Measurements from ENCODE around the gene ATL3. TPM values are rescaled to one million over a fixed set of nuclear protein-coding genes. Genes with fewer than 3 reads are reported as not detected.

ATL3 gene
- total RNA-seq, 1 experiment from 2014 or later: 51.0 TPM

- CTCF ChIA-PET: interaction anchor here (0.6 kb wide), 1 partner anchor 104 kb away, joined by 6 read pairs; no protein-coding TSS in a partner anchor
- Histone ChIP-seq H3K9me3 (ENCODE audit: low read length) (no peaks in the 10 kb centered on the region), H4K20me1 (ENCODE audit: low read length) (peaks cover 4% of the 10 kb centered on the region; the same call in 1 of the 2 replicates), H3F3A (ENCODE audit: low read length, unreplicated experiment) (peaks cover 8% of the 10 kb centered on the region), H3K27me3 (ENCODE audit: low read length) (no peaks in the 10 kb centered on the region), H3K4me2 (ENCODE audit: low read length) (peak overlapping the region; percentile 57), H3K9me2 (replicated peaks; ENCODE audit: low read length) (no peaks in the 10 kb centered on the region), H3K9ac (ENCODE audit: low read length) (no peak overlapping the region), H3K4me3 (ENCODE audit: low read length) (no peak overlapping the region), H3K4me1 (ENCODE audit: insufficient read depth, low read length) (peaks cover 44% of the 10 kb centered on the region), H2AFZ (ENCODE audit: low read length) (no peak overlapping the region), H3K79me2 (ENCODE audit: low read length) (peaks cover 94% of the 10 kb centered on the region), H3K36me3 (ENCODE audit: low read depth, low read length) (peaks cover under 1% of the 10 kb centered on the region), H3K27ac (ENCODE audit: low read length) (peak overlapping the region; percentile 35)
- intact Hi-C loops (cut with micrococcal nuclease): no loop called here
- ATAC-seq (peak; percentile 53), DNase-seq (peak; percentile 86)
- no peak for TF ChIP-seq EZH2 (IDR thresholded peaks at IDR 0.05; ENCODE audit: low read length, unreplicated experiment)
- TF ChIP-seq, protein P1, sequence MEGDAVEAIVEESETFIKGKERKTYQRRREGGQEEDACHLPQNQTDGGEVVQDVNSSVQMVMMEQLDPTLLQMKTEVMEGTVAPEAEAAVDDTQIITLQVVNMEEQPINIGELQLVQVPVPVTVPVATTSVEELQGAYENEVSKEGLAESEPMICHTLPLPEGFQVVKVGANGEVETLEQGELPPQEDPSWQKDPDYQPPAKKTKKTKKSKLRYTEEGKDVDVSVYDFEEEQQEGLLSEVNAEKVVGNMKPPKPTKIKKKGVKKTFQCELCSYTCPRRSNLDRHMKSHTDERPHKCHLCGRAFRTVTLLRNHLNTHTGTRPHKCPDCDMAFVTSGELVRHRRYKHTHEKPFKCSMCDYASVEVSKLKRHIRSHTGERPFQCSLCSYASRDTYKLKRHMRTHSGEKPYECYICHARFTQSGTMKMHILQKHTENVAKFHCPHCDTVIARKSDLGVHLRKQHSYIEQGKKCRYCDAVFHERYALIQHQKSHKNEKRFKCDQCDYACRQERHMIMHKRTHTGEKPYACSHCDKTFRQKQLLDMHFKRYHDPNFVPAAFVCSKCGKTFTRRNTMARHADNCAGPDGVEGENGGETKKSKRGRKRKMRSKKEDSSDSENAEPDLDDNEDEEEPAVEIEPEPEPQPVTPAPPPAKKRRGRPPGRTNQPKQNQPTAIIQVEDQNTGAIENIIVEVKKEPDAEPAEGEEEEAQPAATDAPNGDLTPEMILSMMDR (conservative IDR thresholded peaks at IDR 0.05; ENCODE audit: low read depth, low read length): no peak
- no peak for TF ChIP-seq EZH2phosphoT487 (IDR thresholded peaks at IDR 0.05; ENCODE audit: borderline replicate concordance, low read length)
- no TSS peak for BruUV-seq (replicated peaks)
- POLR2A ChIA-PET (ENCODE audit: unreplicated experiment): no interaction called here
These were observed 7.4 kb downstream of the ATL3 start for GRCh38 chr11:63663809-63664208.

DNA sequence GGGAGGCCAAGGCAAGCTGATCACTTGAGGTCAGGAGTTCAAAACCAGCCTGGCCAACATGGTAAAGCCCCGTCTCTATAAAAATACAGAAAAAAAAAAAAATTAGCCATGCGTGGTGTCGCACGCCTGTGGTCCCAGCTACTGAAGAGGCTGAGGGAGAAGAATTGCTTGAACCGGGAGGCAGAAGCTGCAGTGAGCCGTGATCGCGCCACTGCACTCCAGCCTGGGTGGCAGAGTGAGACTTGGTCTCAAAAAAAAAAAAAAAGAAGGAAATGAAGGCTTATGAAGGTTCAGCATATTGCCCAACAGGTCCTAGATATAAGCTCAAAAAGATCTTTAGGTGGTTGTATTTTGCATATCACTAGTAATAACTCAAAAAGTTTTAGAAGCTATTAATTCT, 10.2 kb downstream of the ATL3 start:
- Histone ChIP-seq H3K27me3 (ENCODE audit: low read length) (no peaks in the 10 kb centered on the region), H3K36me3 (ENCODE audit: low read depth, low read length) (peaks cover 22% of the 10 kb centered on the region), H3K4me3 (ENCODE audit: low read length) (no peak overlapping the region), H3F3A (ENCODE audit: low read length, unreplicated experiment) (no peaks in the 10 kb centered on the region), H4K20me1 (ENCODE audit: low read length) (peaks cover 4% of the 10 kb centered on the region; the same call in 1 of the 2 replicates), H3K9me2 (replicated peaks; ENCODE audit: low read length) (no peaks in the 10 kb centered on the region), H2AFZ (ENCODE audit: low read length) (no peak overlapping the region), H3K27ac (ENCODE audit: low read length) (no peak overlapping the region), H3K4me2 (ENCODE audit: low read length) (no peak overlapping the region), H3K9ac (ENCODE audit: low read length) (no peak overlapping the region), H3K4me1 (ENCODE audit: insufficient read depth, low read length) (peaks cover 18% of the 10 kb centered on the region), H3K79me2 (ENCODE audit: low read length) (peaks cover 88% of the 10 kb centered on the region), H3K9me3 (ENCODE audit: low read length) (no peaks in the 10 kb centered on the region)
- DNase-seq: no peak
- no TSS peak for BruUV-seq (replicated peaks)
- intact Hi-C loops (cut with micrococcal nuclease): no loop called here
- ATAC-seq: no peak
- POLR2A ChIA-PET (ENCODE audit: unreplicated experiment): no interaction called here
- CTCF ChIA-PET: no interaction called here
- TF ChIP-seq, protein P1 (conservative IDR thresholded peaks at IDR 0.05; ENCODE audit: low read depth, low read length): no peak
- no peak for TF ChIP-seq EZH2 (IDR thresholded peaks at IDR 0.05; ENCODE audit: low read length, unreplicated experiment)
- no peak for TF ChIP-seq EZH2phosphoT487 (IDR thresholded peaks at IDR 0.05; ENCODE audit: borderline replicate concordance, low read length)

GRCh38 chr11:63652671-63653070, 18.5 kb downstream of the ATL3 start:
- H4K20me1 ChIP-seq (ENCODE audit: low read length): no peaks in the 10 kb centered on the region
- intact Hi-C loops (cut with micrococcal nuclease): no loop called here
- no peaks in the 10 kb centered on the region for H3K9me2 ChIP-seq (replicated peaks; ENCODE audit: low read length)
- no peaks in the 10 kb centered on the region for H3K27me3 ChIP-seq (ENCODE audit: low read length)
- TF ChIP-seq EZH2phosphoT487 (IDR thresholded peaks at IDR 0.05; ENCODE audit: borderline replicate concordance, low read length) (no peak), EZH2 (IDR thresholded peaks at IDR 0.05; ENCODE audit: low read length, unreplicated experiment) (no peak)
- TF ChIP-seq, protein P1 (conservative IDR thresholded peaks at IDR 0.05; ENCODE audit: low read depth, low read length): no peak
- no peak overlapping the region for H3K9ac ChIP-seq (ENCODE audit: low read length)
- H3K9me3 ChIP-seq (ENCODE audit: low read length): no peaks in the 10 kb centered on the region
- H2AFZ ChIP-seq (ENCODE audit: low read length): no peak overlapping the region
- ATAC-seq (no peak), DNase-seq (no peak)
- H3K4me2 ChIP-seq (ENCODE audit: low read length): no peak overlapping the region
- no peak overlapping the region for H3K27ac ChIP-seq (ENCODE audit: low read length)
- no peaks in the 10 kb centered on the region for H3K4me1 ChIP-seq (ENCODE audit: insufficient read depth, low read length)
- H3F3A ChIP-seq (ENCODE audit: low read length, unreplicated experiment): no peaks in the 10 kb centered on the region
- H3K79me2 ChIP-seq (ENCODE audit: low read length): peaks cover 8% of the 10 kb centered on the region
- no peak overlapping the region for H3K4me3 ChIP-seq (ENCODE audit: low read length)
- POLR2A ChIA-PET (ENCODE audit: unreplicated experiment): no interaction called here
- CTCF ChIA-PET: no interaction called here
- H3K36me3 ChIP-seq (ENCODE audit: low read depth, low read length): peaks cover 46% of the 10 kb centered on the region
- BruUV-seq (replicated peaks): no TSS peak
